ENCODE measurements around the gene ATP6V0A1.
"Not testable (repeated sequence)": the region's sequence is repeated elsewhere in the genome, so short reads cannot be mapped to it uniquely, and the experiment has no call there.

GRCh38 chr17:42552736-42553135 is 94.1 kb downstream of the ATP6V0A1 start, which contains the start of gene HSD17B1:
- TF ChIP-seq, protein P1, sequence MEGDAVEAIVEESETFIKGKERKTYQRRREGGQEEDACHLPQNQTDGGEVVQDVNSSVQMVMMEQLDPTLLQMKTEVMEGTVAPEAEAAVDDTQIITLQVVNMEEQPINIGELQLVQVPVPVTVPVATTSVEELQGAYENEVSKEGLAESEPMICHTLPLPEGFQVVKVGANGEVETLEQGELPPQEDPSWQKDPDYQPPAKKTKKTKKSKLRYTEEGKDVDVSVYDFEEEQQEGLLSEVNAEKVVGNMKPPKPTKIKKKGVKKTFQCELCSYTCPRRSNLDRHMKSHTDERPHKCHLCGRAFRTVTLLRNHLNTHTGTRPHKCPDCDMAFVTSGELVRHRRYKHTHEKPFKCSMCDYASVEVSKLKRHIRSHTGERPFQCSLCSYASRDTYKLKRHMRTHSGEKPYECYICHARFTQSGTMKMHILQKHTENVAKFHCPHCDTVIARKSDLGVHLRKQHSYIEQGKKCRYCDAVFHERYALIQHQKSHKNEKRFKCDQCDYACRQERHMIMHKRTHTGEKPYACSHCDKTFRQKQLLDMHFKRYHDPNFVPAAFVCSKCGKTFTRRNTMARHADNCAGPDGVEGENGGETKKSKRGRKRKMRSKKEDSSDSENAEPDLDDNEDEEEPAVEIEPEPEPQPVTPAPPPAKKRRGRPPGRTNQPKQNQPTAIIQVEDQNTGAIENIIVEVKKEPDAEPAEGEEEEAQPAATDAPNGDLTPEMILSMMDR (IDR thresholded peaks at IDR 0.05), result not testable (repeated sequence)
- TF ChIP-seq POLR2A, POLR2AphosphoS5, EP300 (IDR thresholded peaks at IDR 0.05): not testable (repeated sequence)
